ENCODE results near the gene E2F2.
A peak's percentile ranks its signal among the peaks of the same experiment; 100 is the strongest.

Gene E2F2, protein sequence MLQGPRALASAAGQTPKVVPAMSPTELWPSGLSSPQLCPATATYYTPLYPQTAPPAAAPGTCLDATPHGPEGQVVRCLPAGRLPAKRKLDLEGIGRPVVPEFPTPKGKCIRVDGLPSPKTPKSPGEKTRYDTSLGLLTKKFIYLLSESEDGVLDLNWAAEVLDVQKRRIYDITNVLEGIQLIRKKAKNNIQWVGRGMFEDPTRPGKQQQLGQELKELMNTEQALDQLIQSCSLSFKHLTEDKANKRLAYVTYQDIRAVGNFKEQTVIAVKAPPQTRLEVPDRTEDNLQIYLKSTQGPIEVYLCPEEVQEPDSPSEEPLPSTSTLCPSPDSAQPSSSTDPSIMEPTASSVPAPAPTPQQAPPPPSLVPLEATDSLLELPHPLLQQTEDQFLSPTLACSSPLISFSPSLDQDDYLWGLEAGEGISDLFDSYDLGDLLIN

DNA sequence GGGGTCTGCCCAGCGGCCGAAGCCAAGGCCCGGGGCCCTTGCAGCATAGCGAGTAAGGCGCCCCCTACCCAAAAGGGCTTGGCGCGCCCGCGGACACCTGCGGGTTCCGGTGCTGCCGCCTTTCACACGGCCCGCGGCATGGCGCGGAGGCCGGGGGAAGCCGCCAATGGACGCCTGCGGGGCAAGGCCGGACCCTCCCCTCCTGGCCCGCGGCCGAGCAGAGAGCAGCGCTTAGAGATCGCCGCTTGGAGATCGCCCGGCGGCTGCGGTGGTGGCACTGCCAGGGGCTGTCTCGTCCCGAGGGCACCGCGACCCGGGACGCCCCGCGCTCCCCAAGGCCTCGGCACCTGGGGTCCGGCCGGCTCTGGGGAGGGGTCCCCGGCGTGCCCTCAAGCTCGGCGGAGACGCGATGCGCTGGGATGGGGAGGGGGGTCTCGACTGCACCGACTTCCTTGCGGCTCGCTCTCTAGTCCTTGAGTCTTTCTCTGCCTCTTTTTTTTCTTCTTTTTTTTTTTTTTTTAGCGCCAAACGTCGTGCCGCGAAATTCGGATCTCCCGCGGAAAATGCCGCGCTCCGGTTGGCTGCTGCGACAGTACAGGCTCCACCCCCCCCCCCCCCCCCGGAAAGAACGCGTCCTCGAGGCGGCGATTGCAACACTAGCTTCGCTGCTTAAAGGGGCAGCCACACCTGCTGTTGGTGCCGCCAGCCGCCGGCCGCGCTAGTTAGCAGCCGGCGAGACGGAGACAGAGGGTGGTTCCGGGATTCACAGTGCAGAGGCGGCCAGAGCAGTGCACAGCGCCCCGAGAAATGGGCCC lies at the start of gene E2F2:
Gene E2F2, minus strand, starts transcription at position 487 of the 815 bp plus-strand sequence. Its CDS starts 440 bp downstream, at position 47.
- peak; percentile 75 for DNase-seq (ENCODE audit: low spot score)

DNA sequence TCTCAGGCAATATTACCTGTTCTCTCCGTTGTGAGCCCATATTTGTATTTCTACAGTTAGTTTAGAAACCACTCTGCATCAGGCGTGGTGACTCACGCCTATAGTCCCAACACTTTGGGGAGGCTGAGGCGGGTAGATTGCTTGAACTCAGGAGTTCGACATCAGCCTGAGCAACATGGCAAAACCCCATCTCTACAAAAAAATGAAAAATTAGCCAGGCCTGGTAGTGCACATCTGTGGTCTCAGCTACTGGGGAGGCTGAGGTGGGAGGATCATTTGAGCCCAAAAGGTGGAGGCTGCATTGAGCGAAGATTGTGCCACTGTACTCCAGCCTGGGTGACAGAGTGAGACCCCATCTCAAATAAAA lies 47.9 kb upstream of the E2F2 start:
- DNase-seq (ENCODE audit: low spot score) = no peak

DNA sequence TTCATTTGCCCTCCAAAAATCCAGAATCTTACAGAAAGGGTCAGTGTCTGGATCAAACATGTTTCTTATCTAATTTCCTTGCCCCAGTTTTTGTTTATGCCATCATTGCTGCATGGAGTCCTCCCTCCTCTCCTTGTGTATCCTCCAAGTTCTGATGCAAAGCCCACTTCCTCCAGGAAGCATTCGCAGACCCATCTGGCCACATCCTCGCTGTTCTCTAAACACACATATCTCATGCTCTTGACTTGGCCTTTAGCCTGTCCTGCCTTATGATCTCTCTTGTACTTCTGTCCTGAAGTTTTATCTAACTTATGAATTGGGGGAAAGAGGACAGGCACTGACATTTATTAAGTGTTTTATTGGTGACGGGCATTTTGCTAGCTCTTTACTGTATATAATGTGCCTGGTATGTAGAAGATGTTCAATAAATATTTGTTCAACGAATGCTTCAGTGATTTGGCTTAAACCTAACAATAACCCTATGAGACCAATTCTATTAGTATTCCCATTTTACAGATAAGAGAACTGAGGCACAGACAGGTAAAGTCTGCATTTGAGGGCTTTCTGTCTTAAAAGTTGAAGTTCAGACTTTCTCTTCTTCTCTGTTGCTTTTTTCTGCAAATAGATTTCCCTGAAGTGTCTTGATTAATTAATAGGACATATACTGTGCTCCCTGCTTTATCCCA lies 47.4 kb upstream of the E2F2 start:
- DNase-seq (ENCODE audit: low spot score) = no peak

DNA sequence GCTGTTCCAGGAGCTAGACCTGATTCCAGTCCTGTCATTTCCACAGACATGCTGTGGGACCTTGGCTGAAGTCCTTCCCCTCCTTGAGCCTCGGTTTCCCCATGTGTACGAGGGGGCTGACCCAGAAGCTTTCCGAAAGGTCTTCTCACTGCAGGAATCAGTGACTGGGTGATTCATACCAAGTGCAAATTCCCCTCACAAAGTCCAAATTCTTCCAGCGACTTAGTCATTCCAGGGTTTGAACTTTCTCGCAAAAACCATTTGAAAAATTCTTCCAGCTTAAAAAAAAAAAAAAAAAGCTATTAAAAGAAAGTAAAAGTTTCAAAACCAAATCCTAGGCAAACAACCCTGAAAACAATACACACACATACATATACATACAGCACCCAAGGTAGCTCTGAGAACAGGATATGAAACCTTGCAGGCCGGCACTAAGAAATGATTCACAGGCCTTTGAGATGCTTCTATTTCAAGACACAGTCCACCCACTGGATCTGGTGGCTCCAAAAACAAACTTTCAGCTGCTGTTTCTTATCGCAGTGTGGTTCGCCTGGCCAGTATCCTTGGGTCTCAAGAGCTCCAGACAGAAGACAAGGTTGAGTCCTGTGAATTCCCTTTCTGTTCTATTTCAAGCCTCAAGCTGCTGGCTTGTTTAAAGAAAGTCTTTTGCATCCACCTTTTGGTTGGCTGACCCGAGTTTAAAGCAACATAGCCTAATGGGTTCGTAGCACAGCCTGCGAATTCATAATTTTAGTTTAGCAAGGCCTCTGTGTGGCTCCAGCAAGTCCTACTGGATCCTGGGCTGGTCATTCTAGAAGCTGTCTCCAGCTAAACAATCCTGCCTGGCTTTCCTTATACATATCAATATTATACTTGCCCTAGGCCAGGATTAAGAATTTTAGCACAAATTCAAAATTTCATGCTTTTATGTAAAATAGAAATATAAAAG lies 46.3 kb upstream of the E2F2 start:
- no peak for DNase-seq (ENCODE audit: low spot score)

DNA sequence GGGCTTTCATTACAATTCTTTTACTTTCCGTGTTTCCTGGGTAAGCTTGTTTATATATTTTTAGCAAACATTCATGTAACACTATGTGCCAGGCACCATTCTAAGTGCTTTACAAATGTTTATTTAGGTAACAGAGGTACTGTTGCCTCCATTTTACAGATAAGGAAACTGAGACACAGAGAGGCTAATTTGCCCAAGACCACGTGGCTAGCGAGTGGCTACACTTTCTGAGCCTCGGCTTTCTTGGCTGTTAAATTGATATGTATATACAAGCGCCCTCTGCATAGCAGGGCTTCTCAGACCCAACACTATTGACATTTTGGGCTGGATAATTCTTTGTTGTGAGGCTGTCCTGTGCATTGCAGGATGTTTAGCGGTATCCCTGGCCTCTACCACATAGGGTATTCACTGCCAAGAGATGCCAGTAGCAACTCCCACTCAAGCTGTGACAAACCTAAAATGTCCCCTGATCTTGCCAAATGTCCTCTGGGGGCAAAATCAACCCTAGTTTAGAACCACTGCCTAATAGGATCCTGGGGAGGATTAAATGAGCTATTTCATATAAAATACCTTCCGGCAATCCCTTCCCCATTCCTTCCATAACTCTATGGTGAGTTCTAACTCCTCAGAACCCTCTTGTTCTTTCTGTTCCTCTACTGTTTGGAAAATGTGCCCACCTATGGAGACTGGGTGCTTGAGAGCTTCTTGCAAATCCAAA lies 45.5 kb upstream of the E2F2 start:
- no peak for DNase-seq (ENCODE audit: low spot score)

DNA sequence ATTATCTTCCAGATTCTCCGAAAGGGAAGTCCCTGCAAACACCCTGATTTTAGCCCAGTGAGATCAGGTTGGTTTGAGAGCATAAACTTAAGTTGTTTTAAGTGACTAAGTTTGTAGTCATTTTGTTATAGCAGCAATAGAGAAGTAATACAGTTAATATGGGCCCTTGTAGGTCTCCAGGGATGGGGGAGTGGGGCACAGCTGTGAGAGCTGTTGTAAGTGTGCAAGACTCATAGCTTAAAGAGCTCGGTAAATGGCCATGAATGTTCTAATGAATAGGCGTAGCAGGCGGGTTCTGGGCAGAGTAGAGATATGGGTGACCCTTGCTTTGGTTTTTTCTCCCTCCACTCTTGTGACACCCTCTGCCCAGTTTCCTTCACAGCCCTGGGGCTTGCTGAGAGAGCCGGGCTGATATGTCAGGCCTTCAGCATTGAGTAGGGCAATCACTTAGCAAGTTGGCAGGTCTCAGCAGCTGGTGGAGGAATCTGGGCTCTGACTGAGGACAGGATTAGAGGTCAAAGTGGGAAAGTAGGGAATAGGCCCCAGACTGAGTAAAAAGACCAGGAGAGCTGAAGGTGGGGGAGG lies 44.3 kb upstream of the E2F2 start:
- no peak for DNase-seq (ENCODE audit: low spot score)

DNA sequence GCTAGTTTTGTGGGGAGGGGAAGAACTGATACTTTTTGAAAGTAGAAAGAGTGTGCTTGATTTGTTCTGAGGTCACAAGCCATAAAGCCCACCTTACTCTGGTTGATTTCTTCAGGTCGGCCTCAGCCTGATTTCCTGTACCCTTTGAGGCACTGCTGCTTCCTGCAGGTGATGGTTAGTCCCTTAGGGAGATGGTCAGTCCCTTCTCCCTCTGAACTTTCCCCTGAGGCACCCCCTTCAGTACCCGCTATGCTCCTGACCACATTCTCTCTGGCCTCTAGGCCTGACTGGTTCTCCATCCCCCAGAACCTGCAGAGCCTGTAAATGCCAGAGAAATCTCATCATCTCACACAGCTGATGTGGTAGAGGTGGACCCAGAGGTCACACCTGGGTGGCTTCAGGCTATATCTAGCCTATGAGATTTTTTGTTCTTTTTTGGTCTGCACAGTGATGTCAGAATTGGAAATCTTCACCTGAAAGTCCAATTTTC lies 43.3 kb upstream of the E2F2 start:
- DNase-seq (ENCODE audit: low spot score) = no peak

DNA sequence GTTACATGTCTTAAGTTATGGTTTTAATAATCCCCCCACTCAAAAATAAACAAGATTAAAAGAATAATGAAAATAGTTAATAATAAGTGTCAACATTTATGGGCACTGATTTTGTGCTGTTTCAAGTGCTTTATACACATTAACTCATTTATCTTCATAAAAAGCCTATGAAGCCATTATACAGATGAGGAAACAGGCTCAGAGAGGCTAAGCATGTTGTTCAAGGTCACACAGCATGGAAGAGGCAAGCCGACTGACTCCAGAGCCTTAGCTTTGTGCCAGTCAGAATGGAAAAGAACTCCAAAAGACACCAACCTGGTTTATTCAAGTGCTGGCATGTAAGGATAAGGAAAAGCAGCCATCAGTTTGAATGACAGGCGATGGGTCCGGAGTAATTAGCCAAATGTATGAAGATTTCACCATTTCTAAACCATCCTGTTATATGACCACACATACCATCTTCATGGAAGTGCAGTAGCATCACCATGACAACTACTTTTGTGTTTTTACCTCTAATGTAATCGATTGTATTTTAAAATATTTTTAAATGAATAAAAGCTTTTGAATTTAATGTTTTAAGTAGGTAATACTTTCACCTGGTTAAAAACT lies 42.6 kb upstream of the E2F2 start:
- no peak for DNase-seq (ENCODE audit: low spot score)

DNA sequence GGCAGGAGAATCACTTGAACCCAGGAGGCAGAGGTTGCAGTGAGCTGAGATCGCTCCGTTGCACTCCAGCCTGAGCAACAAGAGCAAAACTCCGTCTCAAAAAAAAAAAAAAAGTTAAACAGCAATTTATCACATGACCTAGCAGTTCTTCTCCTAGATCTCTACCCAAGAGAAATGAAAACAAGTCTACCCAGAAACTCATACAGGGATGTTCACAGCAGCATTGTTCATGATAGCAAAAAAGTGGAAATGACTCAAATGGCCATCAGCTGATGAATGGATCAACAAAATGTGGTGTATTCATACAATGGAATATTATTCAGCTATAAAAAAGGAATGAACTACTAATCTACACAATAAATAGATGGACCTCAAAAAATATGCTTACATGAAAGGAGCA lies 40.4 kb upstream of the E2F2 start:
- no peak for DNase-seq (ENCODE audit: low spot score)

DNA sequence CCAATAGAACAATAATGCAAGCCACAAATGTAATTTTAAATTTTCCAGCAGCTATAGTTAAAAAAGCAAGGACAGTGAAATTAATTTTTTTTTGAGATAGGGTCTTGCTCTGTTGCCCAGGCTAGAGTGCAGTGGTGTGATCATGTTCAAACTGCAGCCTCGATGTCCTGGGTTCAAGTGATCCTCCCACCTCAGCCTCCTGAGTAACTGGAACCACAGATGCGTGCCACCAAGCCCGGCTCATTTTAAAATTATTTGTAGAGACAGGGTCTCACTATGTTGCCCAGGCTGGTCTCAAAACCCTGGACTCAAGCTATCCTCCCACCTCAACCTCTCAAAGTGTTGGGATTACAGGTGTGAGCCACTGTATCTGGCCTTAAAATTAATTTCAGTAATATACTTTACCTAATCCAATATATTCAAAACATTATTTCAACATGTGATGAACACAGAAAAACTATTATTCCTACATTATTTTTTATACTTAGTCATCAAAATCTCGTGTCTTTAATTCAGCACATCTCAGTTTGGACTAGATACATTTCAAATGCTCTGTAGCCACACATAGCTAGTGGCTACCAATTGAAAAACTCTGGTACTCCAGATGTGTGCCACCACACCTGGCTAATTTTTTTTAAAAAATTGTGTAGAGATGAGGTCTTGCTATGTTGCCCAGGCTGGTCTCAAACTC lies 39.1 kb upstream of the E2F2 start:
- DNase-seq (ENCODE audit: low spot score) = no peak

DNA sequence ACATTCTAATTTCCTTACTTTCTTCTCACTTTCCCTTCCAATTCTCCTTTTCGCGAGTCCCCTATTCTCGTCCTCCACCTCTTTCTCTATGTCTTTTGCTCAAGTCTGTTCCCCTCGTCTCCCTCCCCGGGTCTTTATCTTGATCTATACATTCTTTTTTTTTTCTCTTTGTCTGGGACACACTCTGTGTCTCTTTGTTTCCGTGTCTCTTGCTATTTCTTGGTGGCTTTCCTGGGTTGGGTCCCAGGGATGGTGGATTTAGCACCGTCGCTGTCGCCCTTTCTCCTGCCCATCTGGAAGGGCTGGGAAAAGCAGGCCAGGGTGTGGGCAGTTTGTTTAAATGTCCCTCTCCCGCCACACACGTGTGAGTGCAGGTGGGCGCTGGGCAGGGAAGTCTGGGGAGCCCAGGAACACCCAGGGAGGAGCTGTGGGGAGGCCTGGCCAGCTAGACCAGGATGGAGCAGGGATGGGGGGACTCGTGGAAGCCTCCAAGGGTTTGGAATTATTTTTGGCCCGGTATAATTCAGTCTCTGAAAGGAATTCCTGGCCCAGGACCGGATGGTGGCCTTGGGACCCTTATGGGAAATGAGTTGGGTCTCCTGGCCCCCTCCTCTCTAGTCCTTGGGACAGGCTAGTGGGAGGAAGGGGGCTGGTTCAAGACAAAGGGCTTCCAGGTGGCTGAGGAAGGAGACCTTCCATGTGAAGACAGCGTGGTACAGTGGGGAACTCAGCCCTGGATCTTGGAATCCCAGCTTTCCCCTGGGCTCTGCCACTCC lies 37.8 kb upstream of the E2F2 start:
- no peak for DNase-seq (ENCODE audit: low spot score)

DNA sequence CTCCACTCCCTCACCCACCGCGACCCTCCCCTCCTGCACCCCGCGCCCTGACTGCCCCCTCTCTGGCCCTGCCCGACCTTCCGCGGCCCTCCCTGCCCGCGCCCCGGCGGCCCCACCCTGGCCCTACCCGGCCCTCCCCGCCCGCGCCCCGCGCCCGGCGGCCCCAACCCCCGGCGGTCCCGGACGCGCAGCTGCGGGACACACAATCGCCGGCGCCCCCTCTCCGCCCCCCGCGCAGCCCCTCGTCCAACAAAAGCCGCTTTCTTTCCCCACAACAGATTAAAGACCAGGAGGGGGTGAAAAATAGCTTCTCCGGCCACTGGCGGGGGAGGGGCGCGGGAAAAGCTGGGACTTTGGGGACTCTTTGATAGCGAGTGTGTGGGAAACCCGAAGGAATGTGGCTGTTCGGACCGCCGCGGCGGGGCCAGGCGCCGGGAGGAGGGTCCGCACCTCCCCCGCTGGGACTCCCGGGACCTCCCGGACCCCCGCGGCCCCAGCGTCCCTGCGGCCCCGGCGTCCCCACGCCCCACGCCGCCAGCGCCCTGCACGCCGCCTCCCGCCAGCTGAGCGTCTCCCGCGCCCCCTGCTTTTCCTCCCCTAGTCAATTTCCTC lies 37.1 kb upstream of the E2F2 start:
- no peak for DNase-seq (ENCODE audit: low spot score)

DNA sequence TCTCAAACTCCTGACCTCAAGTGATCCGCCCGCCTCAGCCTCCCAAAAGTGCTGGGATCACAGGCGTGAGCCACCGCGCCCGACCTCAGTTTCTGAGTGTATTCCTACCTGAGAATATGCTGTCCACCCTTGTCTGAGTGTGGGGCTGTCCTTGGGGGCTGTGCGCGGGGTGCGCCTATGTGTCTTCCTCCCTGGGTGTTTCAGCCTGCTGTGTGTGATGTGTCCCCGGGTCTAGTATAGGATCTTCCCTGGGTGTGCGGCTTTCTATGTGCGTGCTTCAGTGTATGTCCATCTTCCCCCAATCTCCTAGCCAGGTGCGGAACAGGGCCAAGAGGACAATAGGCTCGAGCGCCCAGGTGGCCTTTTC lies 36.6 kb upstream of the E2F2 start:
- no peak for DNase-seq (ENCODE audit: low spot score)

DNA sequence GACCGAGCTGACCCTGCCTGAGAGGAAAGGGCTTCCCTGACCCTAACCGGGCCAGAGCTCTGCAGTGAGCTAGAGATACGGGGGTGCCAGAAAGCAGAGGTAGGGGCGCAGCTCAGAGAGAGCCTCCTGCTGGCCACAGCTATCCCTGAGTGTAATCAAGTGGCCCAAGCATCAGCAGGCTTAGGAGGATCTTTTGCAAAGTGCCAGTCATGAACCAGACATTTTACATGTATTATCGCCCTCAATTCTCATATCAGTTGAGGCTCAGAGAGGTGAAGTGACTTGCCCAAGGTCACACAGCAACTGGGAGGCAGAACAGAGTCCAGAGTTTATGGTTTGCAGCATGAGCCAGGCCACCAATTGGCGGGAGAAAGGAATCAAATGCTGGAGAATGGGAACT lies 35.3 kb upstream of the E2F2 start:
- DNase-seq (ENCODE audit: low spot score) = no peak

DNA sequence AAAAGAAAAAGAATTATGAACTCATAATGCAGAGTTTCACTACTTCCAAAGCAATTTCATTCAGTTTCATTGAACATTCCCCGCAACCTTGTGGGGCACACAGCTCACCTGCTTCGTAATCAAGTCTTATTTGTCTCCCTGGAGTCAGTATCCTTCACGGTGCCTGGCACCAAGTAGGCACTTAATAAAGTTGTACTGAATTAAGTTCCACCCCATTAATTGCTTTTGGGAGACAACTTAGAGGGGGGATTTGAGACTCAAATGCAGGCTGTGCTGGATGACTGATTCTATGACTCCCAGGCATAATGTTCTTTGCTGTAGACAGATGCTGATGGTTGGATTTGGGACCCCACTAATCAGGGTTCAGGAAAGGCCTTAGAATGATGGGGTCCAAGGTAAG lies 34.7 kb upstream of the E2F2 start:
- DNase-seq (ENCODE audit: low spot score) = no peak

DNA sequence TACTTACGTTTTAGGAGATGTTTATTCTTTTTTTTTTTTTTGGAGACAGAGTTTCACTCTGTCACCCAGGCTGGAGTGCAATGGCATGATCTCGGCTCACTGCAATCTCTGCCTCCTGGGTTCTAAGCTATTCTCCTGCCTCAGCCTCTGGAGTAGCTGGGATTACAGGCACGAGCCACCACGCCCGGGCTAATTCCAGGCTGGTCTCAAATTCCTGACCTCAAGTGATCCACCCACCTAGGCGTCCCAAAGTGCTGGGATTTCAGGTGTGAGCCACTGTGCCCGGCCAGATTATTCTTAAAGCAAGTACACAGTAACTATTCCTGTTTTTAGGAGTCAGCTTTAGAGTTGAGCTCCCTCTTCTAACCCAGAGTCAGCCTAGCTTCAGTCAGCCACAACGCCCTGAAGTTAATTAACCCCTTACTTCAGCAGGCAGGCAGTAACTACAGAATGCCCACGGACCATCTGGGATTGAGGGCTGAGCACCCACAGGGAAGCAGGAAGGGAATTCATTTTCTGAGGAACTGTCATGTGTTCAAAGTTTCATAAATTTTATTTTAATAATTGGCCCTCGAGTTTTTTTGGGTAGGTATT lies 33.6 kb upstream of the E2F2 start:
- no peak for DNase-seq (ENCODE audit: low spot score)

DNA sequence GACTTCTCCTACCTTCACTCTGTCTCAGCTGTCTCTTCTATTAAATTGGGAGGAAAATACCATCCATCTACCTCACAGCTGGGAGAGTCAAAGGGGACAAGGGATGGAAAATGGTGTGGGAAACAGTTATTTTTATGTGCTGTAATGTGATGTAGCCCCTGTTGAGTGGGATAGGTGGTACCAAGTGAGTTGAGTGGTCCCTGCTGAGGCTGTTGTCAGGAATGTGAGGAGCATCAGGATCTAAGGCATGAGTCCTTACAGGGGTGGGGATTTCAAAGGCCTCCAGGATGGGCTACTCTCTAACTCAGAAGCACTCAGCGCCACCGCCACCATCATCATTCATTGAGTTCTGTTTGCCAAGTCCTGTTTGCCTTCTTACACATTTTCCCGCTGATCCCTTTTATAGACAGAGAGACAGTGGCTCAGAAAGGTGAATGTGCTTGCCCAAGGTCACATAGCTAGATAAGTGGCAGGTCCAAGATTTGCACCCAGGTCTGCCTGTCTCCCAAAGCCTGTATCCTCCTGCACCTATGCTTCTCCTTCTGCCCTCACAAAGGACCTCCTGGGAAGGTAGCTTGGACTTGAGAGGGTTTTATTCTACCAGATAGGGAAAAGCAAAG lies 32.8 kb upstream of the E2F2 start:
- DNase-seq (ENCODE audit: low spot score) = no peak
